ENCODE data around the gene MAMDC4.
"Not testable (repeated sequence)": the region's sequence is repeated elsewhere in the genome, so short reads cannot be mapped to it uniquely, and the experiment has no call there.

MAMDC4 gene

DNA sequence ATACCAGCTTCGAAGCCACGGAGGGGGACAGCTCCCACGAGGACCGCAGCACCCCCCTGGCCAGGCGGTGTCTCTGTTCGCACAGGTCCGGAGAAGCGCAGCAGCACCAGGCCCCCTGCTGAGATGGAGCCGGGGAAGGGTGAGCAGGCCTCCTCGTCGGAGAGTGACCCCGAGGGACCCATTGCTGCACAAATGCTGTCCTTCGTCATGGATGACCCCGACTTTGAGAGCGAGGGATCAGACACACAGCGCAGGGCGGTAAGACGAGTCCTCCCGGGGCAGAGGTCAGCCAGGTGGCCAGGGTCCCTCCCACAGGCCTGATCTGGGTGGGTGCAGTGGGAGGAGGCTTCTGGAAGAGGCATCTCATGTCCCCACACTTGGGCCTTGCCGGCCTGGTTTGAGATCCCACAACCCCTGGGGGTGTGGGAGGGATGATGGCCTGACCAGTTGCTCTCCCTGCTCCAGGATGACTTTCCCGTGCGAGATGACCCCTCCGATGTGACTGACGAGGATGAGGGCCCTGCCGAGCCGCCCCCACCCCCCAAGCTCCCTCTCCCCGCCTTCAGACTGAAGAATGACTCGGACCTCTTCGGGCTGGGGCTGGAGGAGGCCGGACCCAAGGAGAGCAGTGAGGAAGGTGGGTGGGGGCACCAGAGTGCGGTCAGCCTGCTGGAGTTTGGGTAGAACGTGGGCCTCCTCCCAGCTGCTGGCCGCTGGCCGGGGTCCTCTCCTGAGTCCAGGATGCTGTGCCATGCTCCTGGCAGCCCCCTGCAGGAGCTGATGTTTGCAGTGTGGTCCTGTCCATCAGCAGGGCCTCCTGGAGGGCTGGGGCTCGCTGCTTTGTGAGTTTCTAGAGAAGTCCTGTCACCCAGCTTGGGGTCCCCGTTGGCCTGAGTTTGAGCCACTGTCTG, 12.7 kb upstream of the MAMDC4 start:
- no peak for DNase-seq

- peak; percentile 85 for DNase-seq
Measured at GRCh38 chr9:136840140-136840876, 11.8 kb upstream of the MAMDC4 start.

DNA sequence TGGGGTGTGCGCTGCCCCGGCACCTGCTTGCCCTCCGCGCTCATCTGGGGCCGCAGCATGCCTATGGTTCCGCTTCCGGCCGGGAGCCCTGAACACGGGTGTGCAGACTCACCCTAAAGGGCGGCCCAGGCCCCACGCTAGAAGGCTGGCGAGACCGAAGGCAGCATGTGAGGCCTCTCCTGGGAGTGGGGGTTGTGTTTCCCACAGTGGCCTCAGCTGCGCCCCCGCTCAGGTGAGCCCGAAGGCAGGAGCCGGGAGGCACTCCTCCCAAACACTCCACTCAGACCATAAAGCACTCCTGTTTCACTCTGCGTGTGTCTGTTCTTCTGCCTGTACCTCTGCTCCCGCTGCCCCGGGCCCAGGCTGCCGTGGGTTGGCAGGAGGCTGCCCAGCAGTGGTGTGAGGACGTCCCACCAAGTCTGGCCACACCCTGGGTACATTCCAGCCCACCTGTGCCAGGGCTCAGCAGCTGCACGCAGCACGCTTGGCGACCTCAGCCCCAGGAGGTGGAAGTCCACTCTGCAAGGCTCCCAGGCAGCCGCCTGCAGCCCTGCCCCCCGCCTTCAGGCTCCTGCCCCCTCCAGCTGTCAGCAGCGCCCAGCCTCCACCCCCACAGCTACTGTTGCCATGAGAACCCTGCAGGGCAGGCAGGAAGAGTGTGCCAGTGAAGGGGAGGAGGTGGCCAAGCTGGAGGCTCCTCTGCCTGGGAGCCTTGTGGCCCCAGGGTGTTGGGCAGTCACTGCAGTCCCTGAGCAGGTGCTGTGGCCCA, 11.1 kb upstream of the MAMDC4 start:
- peak; percentile 98 for DNase-seq

- peak; percentile 88 for DNase-seq
Measured at GRCh38 chr9:136841646-136842379, 10.3 kb upstream of the MAMDC4 start.

GRCh38 chr9:136842380-136842948, 9.7 kb upstream of the MAMDC4 start, which contains the start of gene AJM1:
Gene AJM1 (plus strand): TSS chr9:136842478. CDS start chr9:136844415, 1,937 bp downstream.
- peak; percentile 86 for DNase-seq

- not testable (repeated sequence) for DNase-seq
Measured at GRCh38 chr9:136843159-136843800, 8.9 kb upstream of the MAMDC4 start.

GRCh38 chr9:136843801-136844740, 8.1 kb upstream of the MAMDC4 start:
- DNase-seq: peak; percentile 60

DNA sequence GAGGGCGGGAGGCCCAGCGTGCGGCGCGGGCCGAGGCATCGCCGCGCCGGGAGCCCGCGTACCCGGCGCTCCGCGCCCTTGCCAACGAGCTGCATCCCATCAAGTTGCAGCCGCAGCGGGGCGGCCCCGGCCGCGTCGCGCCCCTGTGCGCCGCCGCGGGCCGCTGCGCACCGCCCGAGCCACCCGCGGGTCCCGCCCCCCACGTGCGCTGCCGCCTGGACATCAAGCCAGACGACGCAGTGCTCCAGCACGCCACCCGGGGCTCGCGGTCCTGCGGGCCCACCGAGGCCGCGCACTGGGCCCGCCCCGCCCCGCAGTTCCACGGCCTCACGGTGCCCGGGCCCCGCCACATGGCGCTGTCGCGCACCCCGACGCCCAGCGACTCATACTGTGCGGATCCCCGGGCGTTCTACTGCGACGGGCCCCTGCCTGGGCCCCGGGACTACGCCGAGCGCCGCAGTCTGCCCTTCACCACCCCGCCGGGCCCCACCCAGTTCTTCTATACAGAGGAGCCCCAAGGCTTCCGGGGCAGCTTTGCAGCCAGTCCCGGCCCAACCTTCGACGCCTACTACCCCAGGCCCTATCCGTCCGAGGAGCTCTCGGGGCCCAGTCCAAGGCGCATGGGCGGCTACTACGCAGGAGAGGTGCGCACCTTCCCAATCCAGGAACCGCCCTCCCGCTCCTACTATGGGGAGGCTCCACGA, 7.2 kb upstream of the MAMDC4 start:
- peak; percentile 59 for DNase-seq

- peak; percentile 61 for DNase-seq
Measured at GRCh38 chr9:136845465-136846260, 6.5 kb upstream of the MAMDC4 start.

- DNase-seq: peak; percentile 75
Measured at GRCh38 chr9:136846376-136847087, 5.6 kb upstream of the MAMDC4 start.

DNA sequence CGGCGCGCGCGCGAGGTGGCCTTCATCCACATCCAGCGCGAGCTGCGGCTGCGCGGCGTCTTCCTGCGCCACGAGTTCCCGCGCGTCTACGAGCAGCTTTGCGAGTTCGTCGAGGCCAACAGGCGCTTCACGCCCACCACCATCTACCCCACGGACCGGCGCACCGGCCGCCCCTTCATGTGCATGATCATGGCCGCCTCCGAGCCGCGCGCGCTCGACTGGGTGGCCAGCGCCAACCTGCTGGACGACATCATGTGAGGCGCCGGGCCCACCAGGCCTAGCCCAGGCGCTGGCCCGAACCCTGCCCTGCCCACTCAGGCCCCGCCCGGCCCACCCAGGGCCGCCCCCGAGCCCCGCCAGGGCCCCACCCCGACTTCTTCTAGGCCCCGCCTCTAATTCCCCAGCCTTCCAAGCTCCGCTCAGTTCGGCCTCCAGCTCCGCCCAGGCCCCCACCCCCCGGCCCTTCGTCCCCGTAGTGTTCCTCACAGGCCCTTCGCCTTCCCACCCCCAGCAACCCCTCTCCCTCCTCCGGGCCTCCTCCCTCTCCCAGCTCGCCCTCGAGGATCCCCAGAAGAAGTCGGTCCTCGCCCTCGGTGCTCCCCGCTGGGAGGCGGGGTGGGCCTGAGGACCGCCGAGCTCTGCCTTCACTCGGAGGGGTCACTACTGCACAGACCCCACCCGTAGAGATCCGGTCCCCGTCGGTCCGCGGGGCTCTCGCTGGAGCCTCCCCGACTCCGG, 4.9 kb upstream of the MAMDC4 start:
- DNase-seq: peak; percentile 94

GRCh38 chr9:136847826-136848392, 4.2 kb upstream of the MAMDC4 start:
- DNase-seq: peak; percentile 97

GRCh38 chr9:136848393-136849037, 3.6 kb upstream of the MAMDC4 start:
- peak; percentile 84 for DNase-seq

DNA sequence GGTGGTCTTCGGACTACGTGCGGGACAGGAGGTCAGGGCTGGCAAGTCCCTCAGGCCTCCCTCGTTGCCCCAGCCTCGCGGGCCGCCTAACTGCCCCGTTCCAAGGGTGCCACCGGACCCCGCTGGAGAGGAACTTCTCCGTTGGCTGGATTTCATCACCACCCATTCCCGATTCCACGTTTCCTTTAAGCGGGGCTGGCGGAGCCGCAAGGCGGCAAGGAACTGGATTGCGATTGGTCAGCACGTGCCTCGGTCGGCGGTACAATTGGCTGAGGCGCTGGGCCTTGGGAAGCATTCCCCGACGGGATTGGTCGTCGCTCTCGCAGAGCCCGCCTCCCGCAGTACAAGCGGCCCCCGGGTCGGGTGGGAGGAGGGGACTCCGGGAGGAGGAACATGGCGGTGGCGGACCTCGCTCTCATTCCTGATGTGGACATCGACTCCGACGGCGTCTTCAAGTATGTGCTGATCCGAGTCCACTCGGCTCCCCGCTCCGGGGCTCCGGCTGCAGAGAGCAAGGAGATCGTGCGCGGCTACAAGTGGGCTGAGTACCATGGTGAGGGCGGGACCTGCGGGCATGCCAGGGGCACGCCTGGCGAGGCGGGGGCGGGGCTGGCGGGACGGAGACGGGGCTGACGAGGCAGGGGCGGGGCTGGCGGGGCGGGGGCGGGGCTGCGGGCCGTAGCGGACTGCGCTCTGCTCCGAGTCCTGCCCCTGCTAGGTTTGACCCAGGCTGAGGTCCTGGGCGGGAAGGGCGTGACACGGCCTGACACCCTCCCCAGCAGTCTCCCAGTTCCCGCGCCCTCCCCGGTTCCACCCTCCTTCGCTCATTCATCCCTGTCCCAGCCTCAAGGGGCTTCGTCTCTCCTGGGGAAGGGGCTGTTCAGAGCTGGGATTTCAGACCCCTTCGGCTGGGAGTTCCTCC, 2.8 kb upstream of the MAMDC4 start, which contains the start of gene PHPT1:
TSS of gene PHPT1 (plus strand) at position 372 of the 922 bp plus-strand sequence. CDS start at position 394, 22 bp downstream.
- peak; percentile 99 for DNase-seq

All from DMS53 (cell line).